ENCODE measurements around the gene DGKG.

The DGKG gene

DNA sequence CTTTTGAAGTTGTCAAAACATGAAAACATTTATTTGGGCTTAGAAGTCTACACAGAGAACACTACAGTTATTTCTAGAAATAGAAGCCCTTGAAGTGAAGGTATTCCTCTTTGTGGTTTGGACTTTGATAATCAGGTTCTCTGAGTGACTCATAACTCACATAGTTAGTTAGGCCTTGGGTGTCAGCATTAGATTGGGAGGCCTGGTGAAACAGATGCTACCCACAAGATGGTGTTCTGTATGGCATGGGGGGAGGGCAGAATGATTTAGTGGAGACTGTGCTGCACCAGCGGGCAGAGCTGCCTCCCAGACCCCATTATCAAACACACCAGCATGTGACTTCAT, 144.2 kb downstream of the DGKG start:
- H3K4me3 Mint-ChIP-seq = no peak overlapping the region
- peaks cover 28% of the 10 kb centered on the region for H3K4me1 Mint-ChIP-seq
- TF ChIP-seq, protein P1, sequence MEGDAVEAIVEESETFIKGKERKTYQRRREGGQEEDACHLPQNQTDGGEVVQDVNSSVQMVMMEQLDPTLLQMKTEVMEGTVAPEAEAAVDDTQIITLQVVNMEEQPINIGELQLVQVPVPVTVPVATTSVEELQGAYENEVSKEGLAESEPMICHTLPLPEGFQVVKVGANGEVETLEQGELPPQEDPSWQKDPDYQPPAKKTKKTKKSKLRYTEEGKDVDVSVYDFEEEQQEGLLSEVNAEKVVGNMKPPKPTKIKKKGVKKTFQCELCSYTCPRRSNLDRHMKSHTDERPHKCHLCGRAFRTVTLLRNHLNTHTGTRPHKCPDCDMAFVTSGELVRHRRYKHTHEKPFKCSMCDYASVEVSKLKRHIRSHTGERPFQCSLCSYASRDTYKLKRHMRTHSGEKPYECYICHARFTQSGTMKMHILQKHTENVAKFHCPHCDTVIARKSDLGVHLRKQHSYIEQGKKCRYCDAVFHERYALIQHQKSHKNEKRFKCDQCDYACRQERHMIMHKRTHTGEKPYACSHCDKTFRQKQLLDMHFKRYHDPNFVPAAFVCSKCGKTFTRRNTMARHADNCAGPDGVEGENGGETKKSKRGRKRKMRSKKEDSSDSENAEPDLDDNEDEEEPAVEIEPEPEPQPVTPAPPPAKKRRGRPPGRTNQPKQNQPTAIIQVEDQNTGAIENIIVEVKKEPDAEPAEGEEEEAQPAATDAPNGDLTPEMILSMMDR (IDR thresholded peaks at IDR 0.05; ENCODE audit: unreplicated experiment in 3 of 3) = no peak
- H3K27me3 Mint-ChIP-seq (ENCODE audit: low read depth) = peaks cover 8% of the 10 kb centered on the region
- no peaks in the 10 kb centered on the region for H3K9me3 Mint-ChIP-seq
- no peaks in the 10 kb centered on the region for H3K36me3 Mint-ChIP-seq (ENCODE audit: low read depth)
- no peak overlapping the region for H3K27ac Mint-ChIP-seq

- H3K27ac Mint-ChIP-seq = no peak overlapping the region
- peaks cover 12% of the 10 kb centered on the region for H3K27me3 Mint-ChIP-seq (ENCODE audit: low read depth)
- H3K4me3 Mint-ChIP-seq = no peak overlapping the region
- H3K4me1 Mint-ChIP-seq = peaks cover 28% of the 10 kb centered on the region
- H3K9me3 Mint-ChIP-seq = no peaks in the 10 kb centered on the region
- H3K36me3 Mint-ChIP-seq (ENCODE audit: low read depth) = no peaks in the 10 kb centered on the region
- TF ChIP-seq, protein P1 (IDR thresholded peaks at IDR 0.05; ENCODE audit: unreplicated experiment in 3 of 3) = no peak
Measured at GRCh38 chr3:186216900-186217819, 144.9 kb downstream of the DGKG start.

- H3K27ac Mint-ChIP-seq = no peak overlapping the region
- no peaks in the 10 kb centered on the region for H3K36me3 Mint-ChIP-seq (ENCODE audit: low read depth)
- peaks cover 15% of the 10 kb centered on the region for H3K27me3 Mint-ChIP-seq (ENCODE audit: low read depth)
- H3K4me3 Mint-ChIP-seq = no peak overlapping the region
- no peaks in the 10 kb centered on the region for H3K9me3 Mint-ChIP-seq
- TF ChIP-seq, protein P1 (IDR thresholded peaks at IDR 0.05; ENCODE audit: unreplicated experiment in 3 of 3) = no peak
- H3K4me1 Mint-ChIP-seq = peaks cover 24% of the 10 kb centered on the region
Measured at GRCh38 chr3:186214670-186215069, 147.4 kb downstream of the DGKG start.

DNA sequence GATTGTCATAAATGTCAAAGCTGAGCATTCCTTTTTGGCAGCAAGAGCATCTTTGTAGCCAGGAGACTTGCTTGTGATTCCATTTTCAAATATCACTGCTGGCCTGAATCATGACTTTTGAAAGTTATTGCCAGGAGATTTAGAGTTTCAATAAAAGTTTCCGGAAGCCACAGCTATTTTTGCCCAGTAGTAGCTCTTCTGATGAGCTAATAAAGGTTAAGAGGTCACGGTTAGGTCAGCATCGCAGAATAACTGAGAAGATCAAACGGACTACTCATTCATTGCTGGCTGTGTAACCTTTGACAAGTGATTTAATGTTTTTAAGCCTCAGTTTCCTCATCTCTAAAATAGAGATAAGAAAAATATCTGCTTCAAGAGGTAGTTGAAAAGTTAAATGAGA, 148.1 kb downstream of the DGKG start:
- H3K9me3 Mint-ChIP-seq = no peaks in the 10 kb centered on the region
- H3K4me3 Mint-ChIP-seq = no peak overlapping the region
- peaks cover 15% of the 10 kb centered on the region for H3K27me3 Mint-ChIP-seq (ENCODE audit: low read depth)
- TF ChIP-seq, protein P1 (IDR thresholded peaks at IDR 0.05; ENCODE audit: unreplicated experiment in 3 of 3) = no peak
- peaks cover 20% of the 10 kb centered on the region for H3K4me1 Mint-ChIP-seq
- no peak overlapping the region for H3K27ac Mint-ChIP-seq
- H3K36me3 Mint-ChIP-seq (ENCODE audit: low read depth) = no peaks in the 10 kb centered on the region

DNA sequence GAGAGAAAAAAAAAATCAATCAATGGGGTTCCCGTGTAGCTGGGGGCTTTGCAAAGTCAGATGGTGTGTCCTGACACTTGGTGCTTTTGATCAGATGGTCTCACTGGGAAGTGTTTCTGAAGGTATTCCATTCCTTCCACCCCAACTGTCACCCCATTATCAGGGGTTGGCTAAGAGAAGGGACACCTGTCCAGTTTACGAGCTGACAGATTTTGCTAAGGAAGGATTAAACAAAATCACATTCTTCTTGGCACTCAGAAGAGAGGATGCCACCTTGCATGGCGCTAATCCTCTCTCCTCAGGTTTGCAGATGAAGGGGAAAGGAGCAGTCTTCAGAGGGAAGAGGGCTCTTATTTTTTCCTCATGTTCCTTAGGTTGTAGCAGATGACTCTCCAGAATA, 149.4 kb downstream of the DGKG start:
- Mint-ChIP-seq H3K36me3 (ENCODE audit: low read depth) (no peaks in the 10 kb centered on the region), H3K27ac (no peak overlapping the region), H3K27me3 (ENCODE audit: low read depth) (peaks cover 12% of the 10 kb centered on the region), H3K9me3 (no peaks in the 10 kb centered on the region), H3K4me3 (no peak overlapping the region), H3K4me1 (peaks cover 16% of the 10 kb centered on the region)
- TF ChIP-seq, protein P1 (IDR thresholded peaks at IDR 0.05; ENCODE audit: unreplicated experiment in 3 of 3) = no peak

All from nephron (organoid).